Lung (tissue), 12 donors: ENCODE data around the gene S1PR5. TPM values are rescaled to one million over a fixed set of nuclear protein-coding genes. Genes with fewer than 3 reads are reported as not detected.

Source experiments
- ATAC-seq: fragments of 200-7000 bp; cut with Tn5 transposase; one replicate; pipeline ENCODE4 v1.9.1; 2020; ENCODE audit warnings: moderate number of reproducible peaks; ENCODE audit not compliant: insufficient read depth, low FRiP score
- DNase-seq, 3 donors: peaks; one replicate each; pipeline ENCODE4 v3.0.0-alpha.2; 2013 to 2017
- H3K27ac ChIP-seq, 2 donors: one replicate each; pipeline ENCODE4 v1.5.1; 2013; ENCODE audit warnings: mild to moderate bottlenecking in 2 of 2, moderate library complexity in 2 of 2, control low read depth in 1 of 2, inconsistent platforms in 1 of 2, low read depth in 1 of 2, low read length in 1 of 2
- H3K27me3 ChIP-seq, 3 donors: one replicate each; pipeline ENCODE4 v1.5.1; 2013; ENCODE audit warnings: low read length in 2 of 3; ENCODE audit not compliant: control insufficient read depth in 3 of 3, insufficient read depth in 3 of 3
- H3K36me3 ChIP-seq, 4 donors: one replicate each; pipeline ENCODE4 v1.5.1; 2013; ENCODE audit warnings: low read length in 4 of 4, mild to moderate bottlenecking in 1 of 4, moderate library complexity in 1 of 4; ENCODE audit not compliant: control insufficient read depth in 4 of 4, insufficient read depth in 4 of 4
- H3K4me1 ChIP-seq, 5 donors: one replicate each; pipeline ENCODE4 v1.5.1; 2013; ENCODE audit warnings: low read length in 5 of 5, mild to moderate bottlenecking in 2 of 5, moderate library complexity in 1 of 5; ENCODE audit not compliant: control insufficient read depth in 5 of 5, insufficient read depth in 5 of 5
- H3K4me3 ChIP-seq: one replicate; pipeline ENCODE4 v1.5.1; 2013; ENCODE audit warnings: mild to moderate bottlenecking, control low read depth, moderate library complexity
- H3K9ac ChIP-seq, 2 donors: one replicate each; pipeline ENCODE4 v1.5.1; 2013; ENCODE audit warnings: low read length in 2 of 2, control low read depth in 1 of 2; ENCODE audit not compliant: insufficient read depth in 1 of 2
- H3K9me3 ChIP-seq, 4 donors: one replicate each; pipeline ENCODE4 v1.5.1; 2013; ENCODE audit warnings: low read length in 3 of 4, mild to moderate bottlenecking in 1 of 4, moderate library complexity in 1 of 4; ENCODE audit not compliant: control insufficient read depth in 4 of 4, insufficient read depth in 3 of 4
- WGBS, 2 donors: extraction: QIAGEN DNeasy Blood & Tissue Kit; methylation state at CpG; one replicate each; pipeline ENCODE4 v1.1.7; 2013; 5-methylcytosine and 5-hydroxymethylcytosine counted together
- polyA plus RNA-seq, 2 donors: library from polyadenylated mRNA; stranded (reverse); fragments of 200-250 nt; gene quantifications; one replicate each; pipeline ENCODE4 v1.2.1, GENCODE V29; 2013
- total RNA-seq, 2 donors: library from RNA; depleted of rRNA in 1 of 2; stranded (reverse); fragments of >200 nt in 1 of 2; gene quantifications; one replicate each; pipeline ENCODE4 v1.2.1, GENCODE V29; 2014 to 2021
- TF ChIP-seq, protein P1 (sequence below): IDR thresholded peaks from 2 replicates; pipeline ENCODE4 v1.5.1; 2012; ENCODE audit warnings: mild to moderate bottlenecking; ENCODE audit errors: control extremely low read depth, extremely low read depth
- donor health status: control.
- donor health status: control.
- donor health status: Bipolar disorder and iron deficiency.
- donor health status: healthy.
- donor health status: DM: yes; HTN: yes; CAD: no.

S1PR5 gene
- total and polyA plus RNA-seq, 4 donors, result 0.26 to 1.4 (median 0.89) TPM

DNA sequence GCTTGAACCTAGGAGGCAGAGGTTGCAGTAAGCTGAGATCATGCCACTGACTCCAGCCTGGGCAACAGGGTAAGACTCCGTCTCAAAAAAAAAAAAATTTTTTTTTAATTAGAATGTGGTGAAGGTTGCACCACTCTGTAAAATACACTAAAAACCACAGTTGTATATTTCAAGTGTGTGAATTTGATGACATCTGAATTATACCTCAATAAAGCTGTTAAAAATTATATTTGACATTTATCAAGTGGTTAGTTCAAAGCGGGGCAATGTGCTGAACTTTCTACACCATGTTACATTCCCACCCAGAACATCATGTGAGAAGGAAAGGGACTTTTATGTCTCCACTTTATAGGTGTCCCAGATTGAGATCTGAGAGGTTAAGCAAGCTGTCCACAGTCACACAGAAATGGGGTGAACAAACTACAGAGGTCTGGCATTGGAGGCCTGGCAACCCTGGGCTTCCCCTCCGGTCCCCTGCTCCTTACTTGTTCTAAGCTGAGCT, 5.9 kb upstream of the S1PR5 start:
- Histone ChIP-seq H3K4me1 (peaks cover 0 to 2% (median 0%) of the 10 kb centered on the region in 5 donors), H3K27me3 (peaks cover 0 to 16% (median 14%) of the 10 kb centered on the region in 3 donors), H3K9ac (no peak overlapping the region)

DNA sequence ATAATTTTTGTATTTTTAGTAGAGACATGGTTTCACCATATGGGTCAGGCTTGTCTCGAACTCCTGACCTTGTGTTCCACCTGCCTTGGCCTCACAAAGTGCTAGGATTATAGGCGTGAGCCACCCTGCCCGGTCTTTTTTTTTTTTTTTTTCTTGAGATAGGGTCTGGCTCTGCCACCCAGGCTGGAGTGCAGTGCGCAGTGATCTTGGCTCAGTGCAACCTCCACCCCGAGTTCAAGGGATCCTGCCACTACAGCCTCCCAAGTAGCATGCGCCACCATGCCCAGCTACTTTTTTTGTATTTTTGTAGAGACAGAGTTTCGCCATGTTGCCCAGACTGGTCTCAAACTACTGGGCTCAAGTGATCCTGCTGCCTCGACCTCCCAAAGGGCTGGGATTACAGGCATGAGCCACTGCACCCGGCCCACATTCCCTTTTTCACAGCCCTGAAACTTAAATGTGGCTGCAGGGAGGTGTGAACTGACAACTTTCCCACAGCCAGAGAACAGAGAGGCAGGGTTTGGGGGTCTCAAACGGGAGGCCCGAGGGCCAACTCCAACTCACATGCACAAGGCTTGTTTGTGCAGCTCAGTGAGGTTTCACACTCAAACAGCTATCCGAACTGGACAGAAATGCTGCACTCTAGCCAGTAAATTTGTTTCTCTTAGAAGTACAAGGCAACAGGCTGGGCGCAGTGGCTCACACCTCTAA, 4.4 kb upstream of the S1PR5 start:
- 79 to 88% methylated on average over 12 to 13 of the region's 13 CpGs for WGBS, 2 donors
- no peak for ATAC-seq
- H3K27ac ChIP-seq, result no peak overlapping the region
- peaks cover 0 to 7% (median 4%) of the 10 kb centered on the region in 5 donors for H3K4me1 ChIP-seq
- H3K4me3 ChIP-seq, result no peak overlapping the region
- no peaks in the 10 kb centered on the region for H3K36me3 ChIP-seq
- no peaks in the 10 kb centered on the region for H3K9me3 ChIP-seq
- no peak overlapping the region for H3K9ac ChIP-seq
- TF ChIP-seq, protein P1, sequence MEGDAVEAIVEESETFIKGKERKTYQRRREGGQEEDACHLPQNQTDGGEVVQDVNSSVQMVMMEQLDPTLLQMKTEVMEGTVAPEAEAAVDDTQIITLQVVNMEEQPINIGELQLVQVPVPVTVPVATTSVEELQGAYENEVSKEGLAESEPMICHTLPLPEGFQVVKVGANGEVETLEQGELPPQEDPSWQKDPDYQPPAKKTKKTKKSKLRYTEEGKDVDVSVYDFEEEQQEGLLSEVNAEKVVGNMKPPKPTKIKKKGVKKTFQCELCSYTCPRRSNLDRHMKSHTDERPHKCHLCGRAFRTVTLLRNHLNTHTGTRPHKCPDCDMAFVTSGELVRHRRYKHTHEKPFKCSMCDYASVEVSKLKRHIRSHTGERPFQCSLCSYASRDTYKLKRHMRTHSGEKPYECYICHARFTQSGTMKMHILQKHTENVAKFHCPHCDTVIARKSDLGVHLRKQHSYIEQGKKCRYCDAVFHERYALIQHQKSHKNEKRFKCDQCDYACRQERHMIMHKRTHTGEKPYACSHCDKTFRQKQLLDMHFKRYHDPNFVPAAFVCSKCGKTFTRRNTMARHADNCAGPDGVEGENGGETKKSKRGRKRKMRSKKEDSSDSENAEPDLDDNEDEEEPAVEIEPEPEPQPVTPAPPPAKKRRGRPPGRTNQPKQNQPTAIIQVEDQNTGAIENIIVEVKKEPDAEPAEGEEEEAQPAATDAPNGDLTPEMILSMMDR, result no peak
- H3K27me3 ChIP-seq, result peaks cover 5 to 26% (median 21%) of the 10 kb centered on the region in 3 donors
- no peak for DNase-seq

More for the DNA sequence above, 5.9 kb upstream of the S1PR5 start:
- 73 to 85% methylated on average over 3 of the region's 3 CpGs for WGBS, 2 donors
- Histone ChIP-seq H3K36me3 (no peaks in the 10 kb centered on the region), H3K9me3 (no peaks in the 10 kb centered on the region), H3K4me3 (no peak overlapping the region), H3K27ac (no peak overlapping the region)
- TF ChIP-seq, protein P1, result no peak
- DNase-seq (no peak), ATAC-seq (no peak)

DNA sequence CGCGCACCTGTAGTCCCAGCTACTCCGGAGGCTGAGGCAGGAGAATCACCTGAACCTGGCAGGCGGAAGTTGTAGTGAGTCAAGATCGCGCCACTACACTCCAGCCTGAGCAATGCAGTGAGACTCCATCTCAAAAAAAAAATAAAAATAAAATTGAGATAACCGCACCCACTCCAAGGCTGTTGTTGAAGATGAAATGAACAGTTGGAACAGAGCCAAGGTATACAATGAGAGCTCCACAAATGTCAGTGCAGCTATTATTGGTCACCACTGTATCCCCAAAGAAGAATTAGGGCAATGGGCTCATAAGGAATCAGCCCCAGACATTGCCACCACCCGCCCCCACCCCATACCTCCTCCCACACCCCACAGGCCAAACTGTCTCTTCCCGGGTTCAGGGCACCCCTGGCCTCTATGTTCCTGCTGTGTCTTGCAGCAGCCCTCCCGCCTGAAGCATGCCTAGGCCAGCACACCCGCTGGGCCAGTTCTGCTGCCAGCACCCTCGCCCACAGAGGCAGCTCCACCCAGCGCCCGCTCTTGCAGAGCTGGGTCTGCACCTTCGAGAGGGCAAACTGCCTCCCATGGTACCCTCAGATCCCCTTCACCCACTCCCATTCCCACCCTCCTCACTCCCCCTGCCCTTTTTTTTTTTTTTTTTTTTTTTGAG, 3.5 kb upstream of the S1PR5 start:
- TF ChIP-seq, protein P1, result no peak
- Histone ChIP-seq H3K9ac (no peak overlapping the region), H3K4me3 (no peak overlapping the region), H3K9me3 (no peaks in the 10 kb centered on the region), H3K27me3 (peaks cover 5 to 35% (median 29%) of the 10 kb centered on the region in 3 donors), H3K4me1 (peaks cover 0 to 7% (median 4%) of the 10 kb centered on the region in 5 donors), H3K36me3 (no peaks in the 10 kb centered on the region), H3K27ac (no peak overlapping the region)
- 82 to 90% methylated on average over 15 of the region's 15 CpGs for WGBS, 2 donors
- ATAC-seq, result no peak
- DNase-seq, result no peak
